GM12878 (cell line): ENCODE data around the gene IFT81. TPM values are rescaled to one million over a fixed set of nuclear protein-coding genes. Genes with fewer than 3 reads are reported as not detected.

Experiments
- BHLHE40 ChIP-seq, 2 experiments: fragments of 450-650 bp in 1 of 2; IDR thresholded peaks; 2 replicates each; pipeline ENCODE4 v1.6.1; 2011 to 2017; ENCODE audit warnings: low read depth in 2 of 2, borderline replicate concordance in 1 of 2, improper control_type of control experiment in 1 of 2, low read length in 1 of 2, mild to moderate bottlenecking in 1 of 2
- CUX1 ChIP-seq: IDR thresholded peaks from 2 replicates; pipeline ENCODE4 v1.6.1; 2012; ENCODE audit warnings: improper control_type of control experiment, low read depth, low read length; ENCODE audit not compliant: insufficient replicate concordance
- ETV6 ChIP-seq, 2 experiments: fragments of 450-650 bp in 1 of 2; IDR thresholded peaks in 1 of 2; conservative IDR thresholded peaks in 1 of 2; 2 replicates each; pipeline ENCODE4 v1.6.1; 2014; ENCODE audit warnings: antibody characterized with exemption in 1 of 2, borderline replicate concordance in 1 of 2, low read depth in 1 of 2, mild to moderate bottlenecking in 1 of 2, moderate library complexity in 1 of 2
- FOXK2 ChIP-seq: fragments of 450-650 bp; IDR thresholded peaks from 2 replicates; pipeline ENCODE4 v1.6.1; 2017; ENCODE audit warnings: mild to moderate bottlenecking, moderate library complexity
- HDAC6 ChIP-seq: fragments of 200-600 bp; sonication (generic); IDR thresholded peaks from one replicate; pipeline ENCODE4 v1.8.0; 2017; ENCODE audit warnings: antibody characterized with exemption; ENCODE audit not compliant: unreplicated experiment
- HDGF ChIP-seq: fragments of 450-650 bp; IDR thresholded peaks from 2 replicates; pipeline ENCODE4 v1.6.1; 2016; ENCODE audit warnings: antibody characterized with exemption
- IKZF1 ChIP-seq: fragments of 450-650 bp; conservative IDR thresholded peaks from 2 replicates; pipeline ENCODE4 v1.6.1; 2017; ENCODE audit warnings: antibody characterized with exemption, mild to moderate bottlenecking
- IKZF2 ChIP-seq, 2 experiments: fragments of 450-650 bp; IDR thresholded peaks; 2 replicates each; pipeline ENCODE4 v1.6.1; 2017; ENCODE audit warnings: mild to moderate bottlenecking in 2 of 2, moderate library complexity in 2 of 2
- JUNB ChIP-seq: IDR thresholded peaks from 2 replicates; pipeline ENCODE4 v1.6.1; 2016; ENCODE audit warnings: antibody characterized with exemption, mild to moderate bottlenecking
- MEF2B ChIP-seq: fragments of 450-650 bp; IDR thresholded peaks from 2 replicates; pipeline ENCODE4 v1.6.1; 2018; ENCODE audit warnings: mild to moderate bottlenecking, moderate library complexity; ENCODE audit not compliant: partially characterized antibody, poor library complexity, severe bottlenecking
- MTA2 ChIP-seq: fragments of 450-650 bp; IDR thresholded peaks from 2 replicates; pipeline ENCODE4 v1.6.1; 2016; ENCODE audit warnings: low read depth, mild to moderate bottlenecking, moderate library complexity
- NBN ChIP-seq: fragments of 450-650 bp; IDR thresholded peaks from 2 replicates; pipeline ENCODE4 v1.6.1; 2016
- NFXL1 ChIP-seq: fragments of 450-650 bp; IDR thresholded peaks from 2 replicates; pipeline ENCODE4 v1.6.1; 2017; ENCODE audit warnings: antibody characterized with exemption, mild to moderate bottlenecking, borderline replicate concordance
- RAD21 ChIP-seq: IDR thresholded peaks from 2 replicates; pipeline ENCODE4 v1.6.1; 2011; ENCODE audit warnings: mild to moderate bottlenecking, low read depth, low read length, moderate library complexity; ENCODE audit not compliant: insufficient read depth
- RAD51 ChIP-seq: fragments of 450-650 bp; IDR thresholded peaks from 2 replicates; pipeline ENCODE4 v1.6.1; 2016; ENCODE audit warnings: moderate library complexity, mild to moderate bottlenecking, inconsistent platforms
- SIN3A ChIP-seq: IDR thresholded peaks from 2 replicates; pipeline ENCODE4 v1.6.1; 2012; ENCODE audit warnings: low read depth, low read length, improper control_type of control experiment
- SMARCA5 ChIP-seq: fragments of 450-650 bp; IDR thresholded peaks from 2 replicates; pipeline ENCODE4 v1.6.1; 2017; ENCODE audit warnings: mild to moderate bottlenecking
- SMC3 ChIP-seq: IDR thresholded peaks from 2 replicates; pipeline ENCODE4 v1.6.1; 2011; ENCODE audit warnings: low read length, improper control_type of control experiment, borderline replicate concordance
- SPI1 ChIP-seq: IDR thresholded peaks from 2 replicates; pipeline ENCODE4 v1.6.1; 2011; ENCODE audit warnings: low read depth, mild to moderate bottlenecking, low read length, moderate library complexity, borderline replicate concordance; ENCODE audit not compliant: insufficient read depth
- SRF ChIP-seq, 2 experiments: IDR thresholded peaks; 2 replicates each; pipeline ENCODE4 v1.6.1; 2011; ENCODE audit warnings: low read depth in 2 of 2, low read length in 2 of 2, mild to moderate bottlenecking in 1 of 2, moderate library complexity in 1 of 2
- TAF1 ChIP-seq: IDR thresholded peaks from 2 replicates; pipeline ENCODE4 v1.6.1; 2011; ENCODE audit warnings: mild to moderate bottlenecking, low read depth, low read length, borderline replicate concordance
- USF1 ChIP-seq: IDR thresholded peaks from 2 replicates; pipeline ENCODE4 v1.6.1; 2011; ENCODE audit warnings: borderline replicate concordance, low read depth, mild to moderate bottlenecking, moderate library complexity, mixed read lengths, low read length; ENCODE audit not compliant: insufficient read depth; ENCODE audit errors: extremely low read length
- polyA plus RNA-seq, 11 experiments: library from polyadenylated mRNA; depleted of rRNA in 4 of 11; unstranded in 6 of 11; stranded (reverse) in 5 of 11; fragments of >200 nt; fragmentation: Nextera tagmentation in 4 of 11; fragmentation: Illumina TruSeq in 1 of 11; extraction: Ambion mirVana in 4 of 11; extraction: Trizol in 1 of 11; gene quantifications; 1 replicate in 1 of 11; 2 replicates in 10 of 11; pipeline versions ENCODE4 v1.2.1 to v1.2.3, GENCODE V29; 2011 to 2016; ENCODE audit warnings: inconsistent platforms in 2 of 11, missing spikeins in 2 of 11, low read depth in 1 of 11
- total RNA-seq, 4 experiments: library from RNA; depleted of rRNA in 3 of 4; stranded (reverse); fragments of >200 nt in 3 of 4; fragmentation: Illumina TruSeq in 1 of 4; extraction: Trizol in 1 of 4; gene quantifications; 2 replicates each; pipeline versions ENCODE4 v1.2.1 to v1.2.3, GENCODE V29; 2013 to 2021

Gene IFT81
- total and polyA plus RNA-seq, 10 of the 15 experiments (the other 5 are each of a cell fraction or from before 2014, with no cell fraction given), result 4.1 to 9.9 (median 5.6) TPM

- TF ChIP-seq RAD21 (peak; percentile 96), IKZF2 (IDR thresholded peaks at IDR 0.05) (peak; percentile 19 to 32; a peak in 2 of 4 replicates), SRF (IDR thresholded peaks at IDR 0.05; ENCODE audit: low read depth in 2 of 2, low read length in 2 of 2) (peak in 1 of 2 experiments; percentile 22; a peak in 1 of 4 replicates), RAD51 (peak; percentile 20; the same call in 1 of the 2 replicates), HDGF (peak; percentile 68; the same call in 1 of the 2 replicates), NFXL1 (no peak), IKZF1 (peak; percentile 42; the same call in 1 of the 2 replicates), BHLHE40 (IDR thresholded peaks at IDR 0.05; ENCODE audit: borderline replicate concordance in 1 of 2, low read depth in 2 of 2, low read length in 1 of 2) (peak in 1 of 2 experiments; percentile 33; a peak in 1 of 4 replicates), SMC3 (peak; percentile 83), ETV6 (conservative IDR thresholded peaks at IDR 0.05 in 1 of 2, IDR thresholded peaks at IDR 0.05 in 1 of 2; ENCODE audit: borderline replicate concordance in 1 of 2, low read depth in 1 of 2) (peak in 1 of 2 experiments; percentile 60; a peak in 1 of 4 replicates), CUX1 (peak; percentile 73), USF1 (no peak), JUNB (peak; percentile 31; the same call in 1 of the 2 replicates), SIN3A (no peak), TAF1 (peak; percentile 37; the same call in 1 of the 2 replicates), MEF2B (peak; percentile 86), FOXK2 (no peak), SPI1 (peak; percentile 59; the same call in 1 of the 2 replicates), SMARCA5 (peak; percentile 56; the same call in 1 of the 2 replicates), HDAC6 (no peak), NBN (0 out of 2 replicates have a peak, but pooled peaks have one; percentile 55), MTA2 (peak; percentile 47)
These were observed 23.7 kb upstream of the IFT81 start (continued) for GRCh38 chr12:110100315-110100970.
